Measurements from ENCODE around the gene TRAF3IP1. TPM values are rescaled to one million over a fixed set of nuclear protein-coding genes. Genes with fewer than 3 reads are reported as not detected.
"Not testable (repeated sequence)": the region's sequence is repeated elsewhere in the genome, so short reads cannot be mapped to it uniquely, and the experiment has no call there.

Gene TRAF3IP1
- polyA plus RNA-seq, 4 donors = 18.7 to 23.3 (median 21.6) TPM

GRCh38 chr2:238305092-238305862 is 15.0 kb upstream of the TRAF3IP1 start:
- DNase-seq (ENCODE audit: low read depth in 4 of 4, low spot score in 3 of 4) = no peak

- DNase-seq (ENCODE audit: low read depth in 4 of 4, low spot score in 3 of 4) = no peak
These were observed 14.2 kb upstream of the TRAF3IP1 start for GRCh38 chr2:238305965-238306671.

- no peak for DNase-seq (ENCODE audit: low read depth in 4 of 4, low spot score in 3 of 4)
These were observed 13.7 kb upstream of the TRAF3IP1 start for GRCh38 chr2:238306672-238306998.

- DNase-seq (ENCODE audit: low read depth in 4 of 4, low spot score in 3 of 4) = no peak
These were observed 12.1 kb upstream of the TRAF3IP1 start for GRCh38 chr2:238308177-238308576.

- DNase-seq (ENCODE audit: low read depth in 4 of 4, low spot score in 3 of 4) = not testable (repeated sequence)
These were observed 9.6 kb upstream of the TRAF3IP1 start for GRCh38 chr2:238310721-238311120.

- no peak for DNase-seq (ENCODE audit: low read depth in 4 of 4, low spot score in 3 of 4)
These were observed 6.9 kb upstream of the TRAF3IP1 start for GRCh38 chr2:238313289-238313990.

- DNase-seq (ENCODE audit: low read depth in 4 of 4, low spot score in 3 of 4) = no peak
These were observed 6.3 kb upstream of the TRAF3IP1 start for GRCh38 chr2:238313991-238314350.

GRCh38 chr2:238314576-238314975 is 5.7 kb upstream of the TRAF3IP1 start:
- no peak for DNase-seq (ENCODE audit: low read depth in 4 of 4, low spot score in 3 of 4)

GRCh38 chr2:238315031-238315595 is 5.2 kb upstream of the TRAF3IP1 start:
- no peak for DNase-seq (ENCODE audit: low read depth in 4 of 4, low spot score in 3 of 4)

- no peak for DNase-seq (ENCODE audit: low read depth in 4 of 4, low spot score in 3 of 4)
These were observed 447 bp downstream of the TRAF3IP1 start for GRCh38 chr2:238320648-238321281.

- DNase-seq (ENCODE audit: low read depth in 4 of 4, low spot score in 3 of 4) = no peak
These were observed 1.1 kb downstream of the TRAF3IP1 start for GRCh38 chr2:238321467-238321866.

GRCh38 chr2:238322001-238322411 is 1.7 kb downstream of the TRAF3IP1 start:
- no peak for DNase-seq (ENCODE audit: low read depth in 4 of 4, low spot score in 3 of 4)

GRCh38 chr2:238324248-238324647 is 3.9 kb downstream of the TRAF3IP1 start:
- DNase-seq (ENCODE audit: low read depth in 4 of 4, low spot score in 3 of 4) = not testable (repeated sequence)

GRCh38 chr2:238325694-238326093 is 5.4 kb downstream of the TRAF3IP1 start:
- DNase-seq (ENCODE audit: low read depth in 4 of 4, low spot score in 3 of 4) = no peak

- no peak for DNase-seq (ENCODE audit: low read depth in 4 of 4, low spot score in 3 of 4)
These were observed 6.6 kb downstream of the TRAF3IP1 start for GRCh38 chr2:238326801-238327365.

- DNase-seq (ENCODE audit: low read depth in 4 of 4, low spot score in 3 of 4) = no peak
These were observed 7.4 kb downstream of the TRAF3IP1 start for GRCh38 chr2:238327751-238328150.

GRCh38 chr2:238330391-238330790 is 10.1 kb downstream of the TRAF3IP1 start:
- no peak for DNase-seq (ENCODE audit: low read depth in 4 of 4, low spot score in 3 of 4)

- DNase-seq (ENCODE audit: low read depth in 4 of 4, low spot score in 3 of 4) = no peak
These were observed 11.6 kb downstream of the TRAF3IP1 start for GRCh38 chr2:238331916-238332315.

GRCh38 chr2:238334885-238335284 is 14.6 kb downstream of the TRAF3IP1 start:
- no peak for DNase-seq (ENCODE audit: low read depth in 4 of 4, low spot score in 3 of 4)

- DNase-seq (ENCODE audit: low read depth in 4 of 4, low spot score in 3 of 4) = not testable (repeated sequence)
These were observed 15.3 kb downstream of the TRAF3IP1 start for GRCh38 chr2:238335591-238335990.

Data from right renal pelvis (tissue), 4 donors.